Panc1 (cell line): Measurements from ENCODE around the gene AMFR. TPM values are rescaled to one million over a fixed set of nuclear protein-coding genes. Genes with fewer than 3 reads are reported as not detected.

Experiments used
- ATAC-seq: fragments of 200-7000 bp; cut with Tn5 transposase; 2 replicates; pipeline ENCODE4 v1.9.1; 2020; ENCODE audit warnings: mild to moderate bottlenecking, moderate library complexity
- BruUV-seq: library from RNA; stranded (reverse); fragments of 400-500 nt; replicated peaks from 2 replicates; lab custom pipeline; 2021; lab: Mats Ljungman, UMichigan
- CTCF ChIA-PET: fragments of 300-600 bp; sonication (Branson Sonifier 250); formaldehyde crosslinking; loops from one replicate; lab custom pipeline; 2022; ENCODE audit warnings: antibody characterized with exemption; lab: Charles Lee
- POLR2A ChIA-PET: fragments of 300-600 bp; sonication (Branson Sonifier 250); formaldehyde crosslinking; loops from one replicate; lab custom pipeline; 2022; ENCODE audit warnings: antibody characterized with exemption; lab: Charles Lee
- DNase-seq: peaks from one replicate; pipeline ENCODE4 v3.0.0-alpha.2; 2010; ENCODE audit warnings: low read depth, low spot score
- H3K27ac ChIP-seq: 2 replicates; pipeline ENCODE4 v1.5.1; 2011; ENCODE audit warnings: mild to moderate bottlenecking, low read length, inconsistent platforms
- H3K27me3 ChIP-seq: fragments of 200-500 bp; sonication (Bioruptor generic); 2 replicates; pipeline ENCODE4 v1.6.0; 2014; ENCODE audit warnings: low read length, inconsistent platforms; ENCODE audit not compliant: control insufficient read depth, insufficient read depth
- H3K36me3 ChIP-seq: fragments of 200-500 bp; sonication (Bioruptor generic); 2 replicates; pipeline ENCODE4 v1.5.1; 2014; ENCODE audit warnings: inconsistent platforms, mild to moderate bottlenecking, low read length, moderate library complexity; ENCODE audit not compliant: control insufficient read depth, insufficient read depth
- H3K4me1 ChIP-seq: 2 replicates; pipeline ENCODE4 v1.5.1; 2011; ENCODE audit warnings: inconsistent platforms, mild to moderate bottlenecking, low read length, moderate library complexity; ENCODE audit not compliant: control insufficient read depth, insufficient read depth
- H3K4me3 ChIP-seq, 2 experiments: 2 replicates each; pipeline ENCODE4 v1.5.1; 2011 to 2012; ENCODE audit warnings: low read depth in 2 of 2, low read length in 2 of 2, mild to moderate bottlenecking in 2 of 2, inconsistent platforms in 1 of 2, moderate library complexity in 1 of 2
- H3K9me3 ChIP-seq: fragments of 200-500 bp; sonication (Bioruptor generic); 2 replicates; pipeline ENCODE4 v1.5.1; 2014; ENCODE audit warnings: low read depth, mild to moderate bottlenecking, inconsistent platforms, low read length, moderate library complexity; ENCODE audit not compliant: control insufficient read depth, insufficient read depth
- POLR2AphosphoS5 ChIP-seq: IDR thresholded peaks from 2 replicates; pipeline ENCODE4 v1.6.1; 2012; ENCODE audit warnings: mild to moderate bottlenecking, low read depth, low read length, moderate library complexity
- SIN3A ChIP-seq: IDR thresholded peaks from 2 replicates; pipeline ENCODE4 v1.6.1; 2012; ENCODE audit warnings: low read depth, mild to moderate bottlenecking, low read length, moderate library complexity, borderline replicate concordance; ENCODE audit not compliant: insufficient read depth
- TCF7L2 ChIP-seq: IDR thresholded peaks from 2 replicates; pipeline ENCODE4 v1.6.1; 2011; ENCODE audit warnings: mild to moderate bottlenecking, low read depth, low read length, inconsistent platforms
- in situ Hi-C: cut with HindIII; loops from 2 replicates; pipeline ENCODE4 v1.10.0; 2016; ENCODE audit warnings: low sequenced_read_pairs, low pct_unique_long_range_greater_than_20kb
- intact Hi-C: fragments of 100-400 bp; cut with micrococcal nuclease; formaldehyde crosslinking; loops from one replicate; pipeline ENCODE4 v1.10.0; 2022; ENCODE audit not compliant: unreplicated experiment
- total RNA-seq: library from RNA; stranded (reverse); gene quantifications from one replicate; pipeline ENCODE4 v1.2.1, GENCODE V29; 2021; ENCODE audit not compliant: unreplicated experiment
- TF ChIP-seq, protein P1 (sequence below), 2 experiments: IDR thresholded peaks; 2 replicates each; pipeline ENCODE4 v1.6.1; 2011 to 2012; ENCODE audit warnings: low read depth in 2 of 2, control low read depth in 1 of 2, low read length in 1 of 2, mild to moderate bottlenecking in 1 of 2, moderate library complexity in 1 of 2; ENCODE audit not compliant: insufficient read depth in 1 of 2
- TF ChIP-seq, protein P2 (sequence below): fragments of 450-650 bp; IDR thresholded peaks from 2 replicates; pipeline ENCODE4 v1.5.1; 2017; ENCODE audit warnings: mild to moderate bottlenecking

The AMFR gene
- total RNA-seq, 1 experiment from 2014 or later, result 89.6 TPM

DNA sequence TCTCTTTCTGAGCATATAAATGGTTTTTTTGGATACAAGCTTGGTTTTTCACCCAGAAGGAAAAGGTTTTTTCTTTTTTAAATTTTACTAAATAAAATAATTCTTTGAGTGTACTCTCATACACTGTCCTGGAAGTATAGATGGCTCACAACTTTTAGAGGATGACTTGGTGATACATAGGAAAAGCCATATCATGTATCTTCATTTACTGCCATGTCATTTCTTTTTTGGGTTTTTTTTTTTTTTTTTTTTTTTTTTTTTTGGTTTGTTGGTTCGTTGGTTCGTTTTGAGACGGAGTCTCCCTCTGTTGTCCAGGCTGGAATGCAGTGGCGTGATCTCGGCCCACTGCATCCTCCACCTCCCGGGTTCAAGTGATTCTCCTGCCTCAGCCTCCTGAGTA, 37.8 kb upstream of the AMFR start:
- BruUV-seq, result no TSS peak
- Histone ChIP-seq H3K27ac (no peak overlapping the region), H3K27me3 (no peaks in the 10 kb centered on the region), H3K9me3 (no peaks in the 10 kb centered on the region), H3K4me1 (no peaks in the 10 kb centered on the region), H3K4me3 (no peak overlapping the region), H3K36me3 (peaks cover 22% of the 10 kb centered on the region)
- DNase-seq, result no peak
- intact Hi-C loops (no loop called here), in situ Hi-C loops (no loop called here)
- no peak for ATAC-seq
- POLR2A ChIA-PET, result interaction anchor here (0.6 kb wide), 1 partner anchor 26 kb away, joined by 5 read pairs; no protein-coding TSS in a partner anchor
- CTCF ChIA-PET, result no interaction called here
- no peak for TF ChIP-seq TCF7L2
- TF ChIP-seq, protein P1, sequence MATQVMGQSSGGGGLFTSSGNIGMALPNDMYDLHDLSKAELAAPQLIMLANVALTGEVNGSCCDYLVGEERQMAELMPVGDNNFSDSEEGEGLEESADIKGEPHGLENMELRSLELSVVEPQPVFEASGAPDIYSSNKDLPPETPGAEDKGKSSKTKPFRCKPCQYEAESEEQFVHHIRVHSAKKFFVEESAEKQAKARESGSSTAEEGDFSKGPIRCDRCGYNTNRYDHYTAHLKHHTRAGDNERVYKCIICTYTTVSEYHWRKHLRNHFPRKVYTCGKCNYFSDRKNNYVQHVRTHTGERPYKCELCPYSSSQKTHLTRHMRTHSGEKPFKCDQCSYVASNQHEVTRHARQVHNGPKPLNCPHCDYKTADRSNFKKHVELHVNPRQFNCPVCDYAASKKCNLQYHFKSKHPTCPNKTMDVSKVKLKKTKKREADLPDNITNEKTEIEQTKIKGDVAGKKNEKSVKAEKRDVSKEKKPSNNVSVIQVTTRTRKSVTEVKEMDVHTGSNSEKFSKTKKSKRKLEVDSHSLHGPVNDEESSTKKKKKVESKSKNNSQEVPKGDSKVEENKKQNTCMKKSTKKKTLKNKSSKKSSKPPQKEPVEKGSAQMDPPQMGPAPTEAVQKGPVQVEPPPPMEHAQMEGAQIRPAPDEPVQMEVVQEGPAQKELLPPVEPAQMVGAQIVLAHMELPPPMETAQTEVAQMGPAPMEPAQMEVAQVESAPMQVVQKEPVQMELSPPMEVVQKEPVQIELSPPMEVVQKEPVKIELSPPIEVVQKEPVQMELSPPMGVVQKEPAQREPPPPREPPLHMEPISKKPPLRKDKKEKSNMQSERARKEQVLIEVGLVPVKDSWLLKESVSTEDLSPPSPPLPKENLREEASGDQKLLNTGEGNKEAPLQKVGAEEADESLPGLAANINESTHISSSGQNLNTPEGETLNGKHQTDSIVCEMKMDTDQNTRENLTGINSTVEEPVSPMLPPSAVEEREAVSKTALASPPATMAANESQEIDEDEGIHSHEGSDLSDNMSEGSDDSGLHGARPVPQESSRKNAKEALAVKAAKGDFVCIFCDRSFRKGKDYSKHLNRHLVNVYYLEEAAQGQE (IDR thresholded peaks at IDR 0.05; ENCODE audit: insufficient read depth in 1 of 2, low read depth in 2 of 2, low read length in 1 of 2), result no peak
- TF ChIP-seq POLR2AphosphoS5, result no peak
- TF ChIP-seq, protein P2, sequence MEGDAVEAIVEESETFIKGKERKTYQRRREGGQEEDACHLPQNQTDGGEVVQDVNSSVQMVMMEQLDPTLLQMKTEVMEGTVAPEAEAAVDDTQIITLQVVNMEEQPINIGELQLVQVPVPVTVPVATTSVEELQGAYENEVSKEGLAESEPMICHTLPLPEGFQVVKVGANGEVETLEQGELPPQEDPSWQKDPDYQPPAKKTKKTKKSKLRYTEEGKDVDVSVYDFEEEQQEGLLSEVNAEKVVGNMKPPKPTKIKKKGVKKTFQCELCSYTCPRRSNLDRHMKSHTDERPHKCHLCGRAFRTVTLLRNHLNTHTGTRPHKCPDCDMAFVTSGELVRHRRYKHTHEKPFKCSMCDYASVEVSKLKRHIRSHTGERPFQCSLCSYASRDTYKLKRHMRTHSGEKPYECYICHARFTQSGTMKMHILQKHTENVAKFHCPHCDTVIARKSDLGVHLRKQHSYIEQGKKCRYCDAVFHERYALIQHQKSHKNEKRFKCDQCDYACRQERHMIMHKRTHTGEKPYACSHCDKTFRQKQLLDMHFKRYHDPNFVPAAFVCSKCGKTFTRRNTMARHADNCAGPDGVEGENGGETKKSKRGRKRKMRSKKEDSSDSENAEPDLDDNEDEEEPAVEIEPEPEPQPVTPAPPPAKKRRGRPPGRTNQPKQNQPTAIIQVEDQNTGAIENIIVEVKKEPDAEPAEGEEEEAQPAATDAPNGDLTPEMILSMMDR, result no peak
- TF ChIP-seq SIN3A, result no peak

DNA sequence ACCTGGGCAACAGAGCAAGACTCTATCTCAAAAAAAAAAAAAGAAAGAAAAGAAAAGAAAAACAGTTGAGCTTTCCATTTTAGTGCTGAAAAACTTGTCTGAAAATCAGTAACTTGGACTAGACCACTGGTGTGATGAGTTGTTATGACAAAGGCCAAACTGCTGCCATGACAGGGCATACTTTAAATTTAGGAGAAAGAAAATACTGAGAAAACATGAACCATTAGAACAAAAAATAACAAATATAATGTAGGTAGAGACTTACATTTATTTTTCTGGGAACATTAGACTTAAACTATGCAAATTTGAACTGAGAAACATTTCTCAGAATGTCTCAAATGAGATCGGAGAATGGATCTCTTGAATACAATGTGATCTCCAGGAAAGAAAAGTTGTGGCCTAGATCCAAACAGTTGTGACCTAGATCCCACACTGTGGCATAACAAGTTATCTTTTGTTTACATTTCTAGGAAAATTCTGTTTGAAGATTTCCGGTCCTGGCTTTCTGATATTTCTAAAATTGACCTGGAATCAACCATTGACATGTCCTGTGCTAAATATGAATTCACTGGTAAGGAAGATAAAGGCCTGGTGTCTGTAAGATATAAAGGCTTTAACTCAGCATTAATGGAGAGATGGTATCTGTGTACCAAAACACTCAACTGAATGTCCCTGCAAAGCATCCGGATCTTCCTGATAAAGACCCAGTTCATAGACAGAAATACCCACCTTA, 36.9 kb upstream of the AMFR start:
- in situ Hi-C loops, result no loop called here
- BruUV-seq, result no TSS peak
- no peak for ATAC-seq
- Histone ChIP-seq H3K27me3 (no peaks in the 10 kb centered on the region), H3K27ac (no peak overlapping the region), H3K36me3 (peaks cover 19% of the 10 kb centered on the region), H3K9me3 (no peaks in the 10 kb centered on the region), H3K4me3 (no peak overlapping the region), H3K4me1 (no peaks in the 10 kb centered on the region)
- intact Hi-C loops, result no loop called here
- no peak for DNase-seq
- CTCF ChIA-PET, result no interaction called here
- POLR2A ChIA-PET, result no interaction called here
- TF ChIP-seq, protein P2, result no peak
- TF ChIP-seq, protein P1 (IDR thresholded peaks at IDR 0.05; ENCODE audit: insufficient read depth in 1 of 2, low read depth in 2 of 2, low read length in 1 of 2), result no peak
- TF ChIP-seq TCF7L2, result no peak
- no peak for TF ChIP-seq POLR2AphosphoS5
- no peak for TF ChIP-seq SIN3A
